Measurements from ENCODE around the gene WDR47.
A peak's percentile ranks its signal among the peaks of the same experiment; 100 is the strongest.

The WDR47 gene

GRCh38 chr1:109075531-109076490 is 33.9 kb upstream of the WDR47 start, which contains the start of gene TAF13:
TSS of gene TAF13 (minus strand) at chr1:109076003. CDS start at chr1:109075947, 56 bp downstream.
- no peak for TF ChIP-seq CTCF (IDR thresholded peaks at IDR 0.05; ENCODE audit: extremely low read depth, insufficient read depth, missing control alignments)
- in situ Hi-C loops (cut with MboI; ENCODE audit: low pct_unique_long_range_greater_than_20kb, low sequenced_read_pairs, unreplicated experiment), result no loop called here
- DNase-seq (ENCODE audit: low spot score), result peak; percentile 95

- TF ChIP-seq CTCF (IDR thresholded peaks at IDR 0.05; ENCODE audit: extremely low read depth, insufficient read depth, missing control alignments), result no peak
- DNase-seq (ENCODE audit: low spot score), result no peak
- in situ Hi-C loops (cut with MboI; ENCODE audit: low pct_unique_long_range_greater_than_20kb, low sequenced_read_pairs, unreplicated experiment), result no loop called here
These were observed 27.4 kb upstream of the WDR47 start for GRCh38 chr1:109069294-109069693.

GRCh38 chr1:109067883-109068282 is 26.0 kb upstream of the WDR47 start:
- DNase-seq (ENCODE audit: low spot score), result no peak
- in situ Hi-C loops (cut with MboI; ENCODE audit: low pct_unique_long_range_greater_than_20kb, low sequenced_read_pairs, unreplicated experiment), result no loop called here
- no peak for TF ChIP-seq CTCF (IDR thresholded peaks at IDR 0.05; ENCODE audit: extremely low read depth, insufficient read depth, missing control alignments)

GRCh38 chr1:109065137-109065536 is 23.2 kb upstream of the WDR47 start:
- no peak for TF ChIP-seq CTCF (IDR thresholded peaks at IDR 0.05; ENCODE audit: extremely low read depth, insufficient read depth, missing control alignments)
- in situ Hi-C loops (cut with MboI; ENCODE audit: low pct_unique_long_range_greater_than_20kb, low sequenced_read_pairs, unreplicated experiment), result no loop called here
- no peak for DNase-seq (ENCODE audit: low spot score)

GRCh38 chr1:109061183-109061582 is 19.3 kb upstream of the WDR47 start:
- in situ Hi-C loops (cut with MboI; ENCODE audit: low pct_unique_long_range_greater_than_20kb, low sequenced_read_pairs, unreplicated experiment), result no loop called here

GRCh38 chr1:109060707-109061106 is 18.8 kb upstream of the WDR47 start:
- DNase-seq (ENCODE audit: low spot score), result no peak
- TF ChIP-seq CTCF (IDR thresholded peaks at IDR 0.05; ENCODE audit: extremely low read depth, insufficient read depth, missing control alignments), result no peak

More at GRCh38 chr1:109061183-109061582, 19.3 kb upstream of the WDR47 start:
- no peak for TF ChIP-seq CTCF (IDR thresholded peaks at IDR 0.05; ENCODE audit: extremely low read depth, insufficient read depth, missing control alignments)
- DNase-seq (ENCODE audit: low spot score), result no peak

More at GRCh38 chr1:109060707-109061106, 18.8 kb upstream of the WDR47 start:
- in situ Hi-C loops (cut with MboI; ENCODE audit: low pct_unique_long_range_greater_than_20kb, low sequenced_read_pairs, unreplicated experiment), result no loop called here
